NCI-H524 treated with DMSO at 0.1 percent for 48 hours (cell line): ENCODE results near the gene ANGPTL8.

ENCODE experiments used
- DNase-seq: peaks from one replicate; lab custom pipeline; 2025; lab: John Stamatoyannopoulos, UW

The ANGPTL8 gene

DNA sequence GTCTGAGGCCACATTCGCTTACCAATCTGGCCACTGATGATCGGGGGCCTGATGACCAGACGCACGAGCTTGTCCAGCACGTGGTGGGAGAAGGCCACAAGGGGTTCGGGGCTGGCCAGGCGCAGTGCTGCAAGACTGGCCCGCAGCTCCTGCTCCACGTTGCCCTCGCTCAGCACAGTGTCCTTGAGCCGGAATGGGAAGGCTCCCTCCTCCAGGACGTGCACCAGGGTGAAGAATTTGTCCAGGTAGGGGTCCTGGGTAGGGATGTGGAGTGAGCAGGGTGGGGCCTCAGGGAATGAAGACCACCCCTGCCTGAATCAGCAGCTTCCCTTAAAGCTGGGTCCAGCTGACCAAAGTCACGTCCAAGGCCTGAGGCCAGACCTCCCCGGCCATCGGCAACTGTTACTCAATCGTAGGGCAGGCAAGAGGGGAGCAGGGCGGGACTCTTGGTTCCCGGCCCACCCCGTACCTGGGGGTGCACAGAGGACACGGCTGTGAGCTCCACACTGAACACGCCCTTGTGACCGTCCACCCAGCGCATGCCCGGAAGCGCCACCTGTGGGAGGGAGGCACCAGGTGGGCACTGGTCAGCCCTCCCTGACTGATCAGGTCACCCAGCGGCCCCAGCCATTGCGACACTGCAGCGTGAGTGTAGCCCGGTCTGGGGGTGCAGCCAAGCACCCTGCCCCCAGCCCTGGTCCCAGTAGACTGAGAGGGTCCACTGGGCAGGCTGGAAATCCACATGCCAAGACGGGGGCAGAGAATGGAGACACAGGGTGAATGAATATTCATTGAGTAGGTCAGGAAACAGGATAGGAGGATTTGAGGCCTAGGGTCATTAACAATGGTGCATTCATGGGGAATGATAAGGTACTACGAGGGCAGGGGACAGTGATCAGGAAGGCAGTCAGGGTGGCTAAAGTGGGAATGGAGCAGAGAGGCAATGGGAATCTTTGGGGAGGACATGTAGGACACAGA is 2.8 kb upstream of the ANGPTL8 start:
- DNase-seq: no peak

DNA sequence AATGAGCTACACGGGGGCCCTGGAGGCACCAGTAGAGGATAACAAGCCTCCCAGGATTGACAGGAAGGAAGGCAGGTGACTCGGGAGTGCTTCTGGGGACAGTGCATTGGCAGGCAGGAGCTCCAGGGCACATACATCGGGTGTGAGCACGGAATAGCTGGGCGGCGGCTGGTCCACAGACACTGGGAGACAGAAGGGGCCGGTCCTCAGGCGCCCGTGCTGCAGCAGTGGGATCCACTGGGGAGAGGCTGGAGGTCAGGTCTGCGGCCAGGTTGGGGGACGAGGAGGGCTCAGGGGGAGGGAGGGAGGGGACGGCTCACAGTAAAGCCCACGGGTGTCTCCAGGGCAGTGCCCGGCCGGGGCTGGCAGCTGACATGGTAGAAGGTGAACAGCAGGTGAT is 2.1 kb upstream of the ANGPTL8 start:
- no peak for DNase-seq

DNA sequence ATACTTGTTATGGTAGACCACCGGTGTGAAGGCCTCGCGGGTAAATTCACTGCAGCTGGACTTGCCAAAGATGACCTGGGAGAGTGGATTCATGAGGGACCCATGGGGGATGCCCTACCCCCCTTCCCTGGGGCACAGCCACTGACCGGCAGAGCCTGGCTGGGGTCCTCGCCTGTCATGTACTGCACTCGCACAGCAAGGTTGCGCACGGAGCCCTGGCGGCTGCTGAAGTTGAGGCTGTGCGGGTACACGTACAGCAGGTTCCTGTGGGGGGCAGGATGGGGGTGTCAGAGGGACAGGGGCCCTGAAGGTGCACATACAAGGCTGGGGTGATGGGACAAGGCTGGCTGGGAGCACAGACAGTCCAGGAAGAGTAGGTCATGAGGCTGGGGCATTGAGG is 1.4 kb upstream of the ANGPTL8 start:
- no peak for DNase-seq

DNA sequence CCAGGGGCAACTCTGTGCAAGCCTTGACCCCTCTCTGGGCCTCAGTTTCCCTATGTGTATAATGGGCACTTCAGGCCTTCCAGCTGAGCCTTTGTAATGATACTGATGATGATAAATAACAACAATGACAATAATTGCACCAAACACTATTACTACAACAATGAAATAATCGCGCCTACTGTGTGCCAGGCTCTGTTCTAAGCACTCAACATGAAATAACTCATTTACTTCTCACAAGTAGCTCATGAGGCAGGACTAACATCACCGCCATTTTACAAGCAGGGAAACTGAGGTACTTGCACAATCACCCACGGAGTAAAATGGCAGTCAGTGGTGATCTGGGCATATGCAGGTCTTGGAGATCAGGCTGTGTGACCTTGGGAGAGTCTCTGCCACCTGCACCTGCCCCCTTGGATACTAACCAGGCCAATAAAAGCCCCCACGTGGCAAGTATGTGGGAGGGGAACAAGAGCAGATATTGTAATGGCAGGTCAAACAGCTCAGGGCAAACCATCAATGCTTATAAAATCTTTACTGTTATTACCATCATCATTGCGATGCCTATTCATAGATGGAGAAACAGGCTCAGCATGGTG is 540 bp upstream of the ANGPTL8 start:
- DNase-seq: no peak

DNA sequence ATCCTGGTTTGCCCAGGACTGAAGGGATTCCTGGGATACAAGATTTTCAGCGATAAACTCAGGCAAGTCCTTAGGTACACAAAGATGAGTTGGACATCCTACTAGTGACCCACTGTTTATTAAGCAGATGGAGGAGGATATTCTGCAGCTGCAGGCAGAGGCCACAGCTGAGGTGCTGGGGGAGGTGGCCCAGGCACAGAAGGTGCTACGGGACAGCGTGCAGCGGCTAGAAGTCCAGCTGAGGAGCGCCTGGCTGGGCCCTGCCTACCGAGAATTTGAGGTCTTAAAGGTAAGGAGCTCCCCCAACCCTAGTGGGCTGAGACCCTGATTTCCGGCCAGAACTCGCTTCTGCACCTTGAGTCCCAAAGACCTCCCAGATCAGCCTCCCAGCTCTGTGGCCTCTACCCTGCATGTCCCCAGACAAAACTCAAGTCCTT is 607 bp downstream of the ANGPTL8 start:
- no peak for DNase-seq

DNA sequence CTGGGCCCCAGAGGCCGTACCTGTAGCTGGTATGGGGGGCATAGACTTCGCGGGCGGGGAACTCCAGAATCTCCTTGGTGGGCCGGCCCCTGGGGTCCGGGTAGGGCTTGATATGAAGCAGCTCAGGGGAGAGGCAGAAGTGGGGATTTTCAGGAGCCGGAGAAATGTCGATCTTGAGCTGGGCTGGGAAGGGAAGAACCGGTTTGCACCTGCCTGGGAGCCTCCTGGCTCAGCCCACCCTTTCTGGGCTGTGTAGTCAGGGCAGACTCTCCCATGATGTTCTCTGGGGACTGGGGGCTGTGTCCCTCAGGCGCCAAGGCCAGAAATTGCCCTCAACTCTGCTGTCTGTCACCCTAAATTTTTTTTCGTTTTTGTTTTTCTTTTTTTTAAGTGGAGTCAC is 2.6 kb downstream of the ANGPTL8 start:
- no peak for DNase-seq

DNA sequence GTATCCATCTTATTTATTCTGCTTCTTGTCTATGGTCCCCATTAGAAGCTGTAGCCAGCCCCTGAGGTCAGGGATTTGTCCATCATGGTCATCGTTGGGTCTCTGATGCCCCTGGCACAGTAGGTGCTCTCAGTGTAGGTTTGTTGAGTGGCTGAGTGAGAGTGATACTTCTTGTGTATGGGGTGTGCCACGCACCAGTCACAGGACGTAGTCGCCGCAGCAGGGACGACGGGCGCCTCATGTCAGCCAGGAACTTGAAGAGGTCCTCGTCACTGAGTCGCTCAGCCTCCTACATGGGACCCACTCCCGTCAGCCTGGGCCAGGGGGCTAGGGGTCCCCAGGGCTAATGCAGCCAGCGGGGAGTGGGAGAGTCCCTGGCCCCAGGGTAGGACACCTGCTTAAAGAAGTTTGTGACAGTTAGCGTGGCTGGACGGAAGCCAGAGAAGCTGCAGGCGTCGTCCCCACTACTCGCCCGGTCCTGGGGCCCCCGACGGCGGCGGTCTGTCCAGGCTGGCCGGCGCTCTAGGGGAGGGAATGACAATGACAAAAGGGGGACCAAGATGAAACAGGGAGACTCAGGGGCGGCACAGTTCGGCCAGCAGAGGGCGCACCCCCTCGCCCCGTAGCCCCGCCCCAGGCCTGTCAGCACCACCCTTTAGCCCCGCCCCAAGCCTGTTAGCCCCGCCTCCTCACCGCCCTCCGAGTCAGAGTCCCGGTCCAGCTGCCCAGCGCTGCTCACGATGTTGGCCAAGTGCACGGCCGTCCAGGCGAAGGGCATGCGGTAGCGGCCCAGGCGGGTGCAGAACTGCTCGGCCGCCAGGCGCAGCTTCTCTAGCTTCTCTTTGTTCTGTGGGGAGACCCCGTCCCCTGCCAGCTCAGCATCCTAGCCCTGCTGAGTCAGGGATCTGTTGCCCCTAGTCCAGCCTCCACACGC is 3.7 kb downstream of the ANGPTL8 start:
- no peak for DNase-seq

DNA sequence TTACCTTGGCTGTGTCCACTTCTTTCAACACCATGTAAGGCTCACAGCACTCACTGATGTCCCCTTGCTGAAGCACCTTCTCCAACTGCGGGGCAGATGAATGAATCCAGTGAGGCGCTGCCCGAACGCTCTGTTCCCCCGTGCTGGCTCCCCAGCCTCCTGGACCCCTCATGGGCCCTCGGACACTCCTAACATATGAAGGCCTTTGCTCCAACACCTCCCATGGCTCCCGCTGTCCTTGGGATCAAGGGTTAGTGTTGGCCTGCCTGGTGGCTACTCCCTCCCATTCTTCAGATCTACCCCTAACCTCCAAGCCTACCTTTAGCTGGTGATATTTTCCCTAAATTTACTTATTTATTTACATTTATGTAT is 4.4 kb downstream of the ANGPTL8 start:
- DNase-seq: no peak

DNA sequence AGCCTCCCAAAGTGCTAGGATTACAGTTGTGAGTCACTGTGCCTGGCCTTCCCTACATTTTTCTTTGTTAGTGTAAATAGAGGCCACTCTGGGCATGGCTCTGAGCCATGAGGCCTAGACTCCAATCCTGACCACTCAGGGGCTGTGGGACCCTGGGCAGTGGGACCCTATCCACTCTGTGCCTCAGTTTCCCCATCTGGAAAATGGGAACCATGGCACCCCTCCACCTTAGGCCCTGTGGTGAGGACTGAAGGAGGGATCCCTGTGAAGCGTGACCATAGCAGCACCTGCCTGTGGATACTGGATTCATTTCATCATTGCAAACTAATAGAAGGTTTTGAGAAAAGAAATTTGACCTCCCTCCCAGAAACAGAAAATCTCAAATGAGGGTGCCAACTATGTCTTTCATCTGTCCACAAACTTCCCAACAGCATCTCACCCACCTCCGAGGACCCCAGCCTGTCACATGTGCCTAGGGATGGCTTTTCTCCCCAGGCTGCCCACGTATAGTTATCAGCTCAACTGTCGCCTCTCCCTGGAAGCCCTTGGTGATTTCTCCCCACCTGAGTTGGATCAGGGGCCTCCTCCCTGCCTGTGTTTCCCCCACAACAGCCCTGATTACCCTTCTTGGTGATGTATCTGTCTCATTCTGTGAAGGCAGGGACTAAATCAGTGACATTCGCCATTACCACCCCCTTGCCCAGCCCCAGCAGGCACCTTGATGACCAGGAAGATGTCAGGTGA is 5.6 kb downstream of the ANGPTL8 start:
- no peak for DNase-seq

DNA sequence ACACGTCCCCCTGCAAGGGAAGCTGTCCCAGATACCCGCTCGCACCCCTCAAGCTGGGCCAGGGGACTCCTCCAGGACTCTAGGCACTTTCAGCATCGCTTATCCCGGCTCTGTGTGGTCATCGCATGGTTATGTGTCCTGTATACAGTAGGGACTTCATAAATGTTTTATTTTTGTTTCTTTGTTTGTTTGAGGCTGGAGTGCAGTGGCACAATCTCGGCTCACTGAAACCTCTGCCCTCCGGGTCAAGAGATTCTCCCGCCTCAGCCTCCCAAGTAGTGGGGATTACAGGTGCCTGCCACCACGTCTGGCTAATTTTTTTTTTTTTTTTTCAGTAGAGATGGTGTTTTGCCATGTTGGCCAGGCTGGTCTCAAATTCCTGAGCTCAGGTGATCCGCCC is 7.5 kb downstream of the ANGPTL8 start:
- no peak for DNase-seq

DNA sequence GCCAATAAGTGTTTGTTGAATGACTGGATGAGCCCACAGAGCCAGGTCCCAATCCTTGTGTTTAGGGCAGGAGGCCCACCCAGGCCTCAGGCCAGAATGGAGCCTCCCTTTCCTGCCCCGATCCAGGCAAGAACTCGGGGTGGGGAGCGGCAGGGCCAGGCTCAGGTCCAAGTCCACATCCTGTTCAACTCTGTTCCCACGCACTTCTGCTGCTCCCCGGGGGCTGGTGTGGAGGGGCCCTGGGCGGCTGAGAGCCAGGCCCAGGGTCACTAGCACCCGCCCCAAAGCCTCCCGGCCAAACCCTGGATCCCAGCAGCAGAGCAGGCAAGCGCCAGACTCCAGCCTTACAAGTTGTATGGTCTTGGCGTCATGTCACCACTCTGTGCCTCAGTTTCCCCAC is 8.0 kb downstream of the ANGPTL8 start:
- no peak for DNase-seq

DNA sequence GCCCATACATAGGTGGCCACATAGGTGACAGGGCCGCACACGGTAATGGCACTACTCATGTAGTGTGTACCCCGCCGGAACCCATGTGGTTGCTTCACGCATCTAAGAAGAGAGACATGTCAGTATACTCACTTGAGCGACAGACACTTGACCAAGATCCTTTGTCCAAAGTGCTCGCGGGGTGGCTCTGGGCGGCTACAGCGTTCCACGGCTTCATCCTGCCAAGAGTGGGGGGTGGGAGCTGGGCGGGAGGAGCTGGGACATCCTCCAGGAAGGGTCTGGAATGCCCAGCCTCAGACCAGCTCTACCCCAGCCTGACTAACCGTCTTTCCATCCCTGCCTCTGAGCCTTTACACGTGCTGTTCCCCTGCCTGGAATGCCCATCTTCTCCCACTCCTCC is 8.5 kb downstream of the ANGPTL8 start:
- DNase-seq: no peak

DNA sequence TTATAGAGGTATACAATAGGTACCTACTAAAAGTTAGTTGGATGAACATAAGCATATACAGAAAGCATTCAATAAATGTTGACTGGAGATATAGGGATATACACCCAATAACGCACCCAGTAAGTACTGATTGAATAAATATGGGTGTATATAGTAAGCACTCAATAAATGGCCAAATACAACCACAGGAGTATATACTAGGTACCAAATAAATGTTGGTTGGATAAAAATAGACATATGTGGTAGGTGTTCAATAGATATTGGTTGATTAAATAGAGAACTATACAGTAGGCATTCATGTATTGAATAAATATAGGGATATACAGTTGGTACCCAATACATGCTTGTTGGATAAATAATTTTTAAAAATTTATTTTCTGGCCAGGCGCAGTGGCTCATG is 9.4 kb downstream of the ANGPTL8 start:
- DNase-seq: no peak

DNA sequence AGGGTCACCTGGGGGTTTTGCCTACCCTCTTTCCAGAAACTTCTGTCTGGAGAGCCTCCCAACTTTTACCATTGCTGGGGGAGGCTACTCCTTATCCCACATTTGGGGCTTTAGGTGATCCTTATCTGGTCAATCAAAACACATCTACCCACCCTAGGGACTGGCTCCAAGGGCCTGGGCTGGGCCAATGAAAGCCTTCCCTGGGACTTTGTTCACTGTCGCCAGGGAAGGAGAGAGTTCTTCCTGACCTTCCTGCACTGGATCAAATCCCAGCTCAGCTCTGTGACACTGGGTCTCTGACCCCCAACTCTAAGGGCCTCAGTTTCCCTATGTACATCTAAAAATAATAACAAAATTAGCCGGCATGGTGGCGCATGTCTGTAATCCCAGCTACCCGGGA is 11.8 kb downstream of the ANGPTL8 start:
- DNase-seq: no peak

DNA sequence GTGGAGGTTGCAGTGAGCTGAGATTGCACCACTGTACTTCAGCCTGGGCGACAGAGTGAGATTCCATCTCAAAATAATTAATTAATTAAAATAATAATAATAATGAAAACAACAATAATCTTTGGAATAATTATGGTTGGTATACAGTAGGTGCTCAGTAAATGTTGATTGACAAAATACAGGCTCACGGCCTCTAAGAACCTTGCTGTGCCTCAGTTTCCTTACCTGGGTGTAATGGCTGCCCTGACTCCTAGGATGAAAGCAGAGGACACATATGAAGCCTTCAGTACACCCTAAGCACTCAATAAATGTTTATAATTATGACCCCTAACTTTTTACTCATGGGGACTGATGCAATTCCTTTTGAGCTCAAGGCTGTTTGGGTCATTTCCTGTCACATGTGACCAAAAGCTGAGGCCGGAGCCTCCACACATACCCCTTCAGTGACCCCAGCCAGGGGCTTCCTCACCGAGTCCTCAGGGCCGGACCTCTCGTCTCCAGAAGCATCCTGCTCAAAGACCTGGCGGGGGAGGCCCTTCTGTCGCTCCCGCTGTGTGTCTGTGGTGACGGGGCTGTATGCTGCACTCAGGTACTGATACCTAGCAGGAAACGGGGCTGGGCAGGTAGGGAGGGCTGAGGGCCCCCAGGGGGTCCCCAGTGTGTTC is 12.4 kb downstream of the ANGPTL8 start:
- DNase-seq: no peak

DNA sequence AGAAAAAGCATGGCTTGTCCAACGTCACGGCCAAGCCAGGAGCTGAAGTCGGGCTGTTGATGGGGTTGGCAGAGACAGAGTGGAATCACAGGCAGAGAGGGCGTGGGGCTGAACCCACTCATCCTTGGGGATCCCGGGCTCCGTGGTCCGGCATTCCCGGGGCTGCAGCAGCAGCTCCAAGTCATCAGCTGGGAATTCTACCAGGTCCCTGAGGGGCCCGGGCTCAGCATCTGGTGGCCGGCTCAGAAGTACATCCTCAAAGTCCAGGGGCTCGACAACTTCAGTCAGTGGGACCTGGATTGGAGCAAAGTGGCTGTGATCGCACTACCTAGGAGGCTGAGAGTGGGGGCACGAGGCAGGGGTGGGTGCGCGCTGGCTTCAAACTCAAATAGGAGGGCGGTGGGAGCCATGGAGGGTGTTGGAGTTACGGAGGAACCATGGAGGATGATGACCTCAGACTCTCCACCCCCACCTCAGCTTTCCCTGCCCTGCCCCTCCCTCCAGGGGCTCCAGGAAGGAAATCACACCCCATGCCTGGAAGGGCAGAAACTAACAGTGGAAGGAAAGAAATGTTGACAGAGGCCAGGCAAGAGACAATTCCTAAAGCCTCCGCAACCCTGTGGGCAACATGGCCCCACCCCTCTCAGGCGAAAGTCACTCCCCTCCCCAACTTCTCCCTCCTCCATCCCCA is 13.4 kb downstream of the ANGPTL8 start:
- no peak for DNase-seq

DNA sequence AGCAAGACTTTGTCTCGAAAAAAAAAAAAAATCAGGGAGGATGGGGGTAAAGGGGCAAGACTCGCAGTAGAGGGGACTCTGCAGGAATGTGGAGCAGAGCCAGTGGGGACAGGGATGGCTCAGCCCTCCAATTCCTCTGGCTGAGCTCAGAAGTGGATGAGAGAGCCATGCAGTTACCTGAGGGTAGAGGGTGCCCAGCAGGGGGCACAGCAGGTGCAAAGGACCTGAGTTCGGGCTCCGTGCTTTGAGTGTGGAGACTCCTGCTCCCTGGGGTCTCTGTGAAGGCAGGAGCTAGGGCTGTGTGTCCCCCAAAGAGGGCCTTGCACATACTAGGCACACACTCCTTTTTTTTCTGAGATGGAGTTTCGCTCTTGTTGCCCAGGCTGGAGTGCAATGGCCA is 15.2 kb downstream of the ANGPTL8 start:
- DNase-seq: no peak

DNA sequence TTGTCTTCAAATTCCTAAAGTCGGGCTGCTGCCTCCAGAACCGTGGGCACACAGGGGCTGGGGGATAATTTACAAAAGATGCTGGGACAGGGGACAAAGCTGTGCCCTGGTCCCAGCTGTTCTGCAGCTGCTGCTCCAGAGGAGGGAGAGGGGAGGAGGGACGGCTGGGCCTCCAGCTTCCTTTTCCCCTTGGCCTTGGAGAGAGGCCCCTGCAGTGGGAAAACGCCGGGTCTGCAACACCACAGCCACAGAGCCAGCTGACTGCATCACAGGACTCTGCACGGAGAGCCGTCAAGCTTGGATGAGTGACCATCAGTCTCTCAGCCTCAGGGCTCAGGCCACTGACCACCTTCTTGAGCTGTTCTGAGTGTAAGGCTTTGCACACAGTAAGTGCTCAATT is 16.8 kb downstream of the ANGPTL8 start:
- DNase-seq: no peak

DNA sequence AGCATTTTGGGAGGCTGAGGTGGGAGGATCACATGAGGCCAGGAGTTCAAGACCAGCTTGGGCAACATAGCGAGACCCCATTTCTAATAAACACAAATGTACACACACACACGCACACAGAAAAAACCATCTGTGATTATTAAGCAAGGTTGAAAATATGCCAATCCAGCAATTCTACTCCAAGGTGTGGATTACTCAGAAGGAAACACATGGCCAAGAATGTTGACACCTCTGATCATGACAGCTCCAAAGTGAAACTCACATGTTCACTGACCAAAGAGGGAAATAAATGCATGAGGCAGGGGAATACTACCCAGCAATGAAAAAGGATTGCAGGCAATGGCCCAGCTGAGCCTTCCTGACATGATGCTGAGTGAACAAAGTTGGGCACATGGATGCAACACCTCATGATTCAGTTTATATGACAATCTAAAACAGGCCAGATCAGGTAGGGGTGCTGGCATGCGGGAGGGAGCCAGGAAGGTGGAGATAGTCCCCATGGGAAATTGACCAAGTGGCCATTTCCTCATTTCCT is 18.5 kb downstream of the ANGPTL8 start:
- DNase-seq: no peak

DNA sequence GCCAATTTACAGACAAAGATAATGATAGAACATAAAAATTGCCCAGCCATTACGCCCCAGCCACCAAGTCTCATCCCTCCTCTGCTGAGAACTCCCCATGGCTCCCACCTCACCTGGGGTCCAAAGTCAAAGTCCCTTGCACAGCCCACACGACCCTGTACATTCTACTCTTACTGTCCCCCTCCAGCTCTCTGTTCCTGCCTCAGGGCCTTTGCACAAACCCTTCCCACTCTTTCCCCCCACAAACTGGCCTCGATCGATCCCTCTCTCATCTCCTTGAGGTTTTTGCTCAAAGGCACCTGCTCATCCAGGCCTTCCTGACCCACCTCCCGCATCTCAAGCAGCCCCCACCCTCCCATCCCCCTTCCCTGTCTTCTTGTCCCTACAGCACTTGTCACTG is 21.6 kb downstream of the ANGPTL8 start:
- no peak for DNase-seq
